Endothelial cell of umbilical vein (primary cell): ENCODE results near the gene CEP44. TPM values are rescaled to one million over a fixed set of nuclear protein-coding genes. Genes with fewer than 3 reads are reported as not detected.
A peak's percentile ranks its signal among the peaks of the same experiment; 100 is the strongest.

Experiments used
- BruUV-seq: library from RNA; stranded (reverse); fragments of 400-500 nt; replicated peaks from 2 replicates; lab custom pipeline; 2021; lab: Mats Ljungman, UMichigan
- CTCF ChIA-PET: fragments of 300-600, 350-600 bp; sonication (Branson Sonifier 250); formaldehyde crosslinking; loops from one replicate; lab custom pipeline; 2021; ENCODE audit warnings: antibody characterized with exemption, inconsistent platforms; lab: Charles Lee
- POLR2A ChIA-PET: fragments of 300-600, 350-600 bp; sonication (Branson Sonifier 250); formaldehyde crosslinking; loops from one replicate; lab custom pipeline; 2021; ENCODE audit warnings: antibody characterized with exemption, inconsistent platforms; lab: Charles Lee
- DNase-seq: peaks from one replicate; pipeline ENCODE4 v3.0.0-alpha.2; 2011; ENCODE audit warnings: low read depth, low spot score
- FAIRE-seq: peaks from 2 replicates; lab custom pipeline; 2011; peaks lifted over from hg19 to GRCh38; lab: Jason Lieb, UNC
- H2AFZ ChIP-seq: 2 replicates; pipeline ENCODE4 v1.6.0; 2012; ENCODE audit warnings: low read depth, low read length, control low read depth, inconsistent platforms
- H3K27ac ChIP-seq: 2 replicates; pipeline ENCODE4 v1.5.1; 2011; ENCODE audit warnings: low read depth, mild to moderate bottlenecking, control low read depth, low read length, moderate library complexity; ENCODE audit not compliant: insufficient read depth
- H3K27me3 ChIP-seq, 2 experiments: 2 replicates each; pipeline versions ENCODE4 v1.6.0 to v1.6.1; 2011; ENCODE audit warnings: low read length in 2 of 2, mixed read lengths in 1 of 2; ENCODE audit not compliant: control insufficient read depth in 2 of 2, insufficient read depth in 2 of 2
- H3K36me3 ChIP-seq, 2 experiments: 2 replicates in 1 of 2; 3 replicates in 1 of 2; pipeline ENCODE4 v1.5.1; 2011; ENCODE audit warnings: low read length in 2 of 2, mild to moderate bottlenecking in 1 of 2, moderate library complexity in 1 of 2; ENCODE audit not compliant: control insufficient read depth in 2 of 2, insufficient read depth in 2 of 2; ENCODE audit errors: extremely low read depth in 1 of 2
- H3K4me1 ChIP-seq: 3 replicates; pipeline ENCODE4 v1.5.1; 2011; ENCODE audit warnings: mild to moderate bottlenecking, low read length; ENCODE audit not compliant: control insufficient read depth, insufficient read depth; ENCODE audit errors: extremely low read depth
- H3K4me2 ChIP-seq: 2 replicates; pipeline ENCODE4 v1.6.1; 2011; ENCODE audit warnings: low read length, control low read depth, mixed read lengths; ENCODE audit not compliant: insufficient read depth
- H3K4me3 ChIP-seq, 3 experiments: fragments of 200-600 bp in 1 of 3; sonication (generic), shearing (Covaris generic) in 1 of 3; replicated peaks in 1 of 3; 2 replicates each; pipeline ENCODE4 v1.5.1; 2011 to 2016; ENCODE audit warnings: control low read depth in 3 of 3, low read length in 3 of 3, mild to moderate bottlenecking in 2 of 3, inconsistent platforms in 1 of 3, low read depth in 1 of 3, moderate library complexity in 1 of 3; ENCODE audit not compliant: insufficient read depth in 1 of 3
- H3K79me2 ChIP-seq: 2 replicates; pipeline ENCODE4 v1.6.0; 2012; ENCODE audit warnings: low read length, inconsistent platforms; ENCODE audit not compliant: control insufficient read depth, insufficient read depth
- H3K9ac ChIP-seq: replicated peaks from 2 replicates; pipeline ENCODE3; 2011; ENCODE audit warnings: low read length, control low read depth; ENCODE audit not compliant: insufficient read depth; ENCODE audit errors: extremely low read depth
- H3K9me1 ChIP-seq: replicated peaks from 3 replicates; pipeline ENCODE4 v1.6.0; 2011; ENCODE audit warnings: mild to moderate bottlenecking, low read length; ENCODE audit not compliant: control insufficient read depth, insufficient read depth; ENCODE audit errors: extremely low read depth
- H3K9me3 ChIP-seq: replicated peaks from 2 replicates; pipeline ENCODE4 v1.5.1; 2012; ENCODE audit warnings: low read length, inconsistent platforms; ENCODE audit not compliant: control insufficient read depth, insufficient read depth
- H4K20me1 ChIP-seq: replicated peaks from 2 replicates; pipeline ENCODE3; 2011; ENCODE audit warnings: mild to moderate bottlenecking, low read length; ENCODE audit not compliant: control insufficient read depth, insufficient read depth; ENCODE audit errors: extremely low read depth
- EZH2 ChIP-seq: IDR thresholded peaks from 2 replicates; pipeline ENCODE4 v1.6.1; 2012; ENCODE audit warnings: borderline replicate concordance, low read depth, mild to moderate bottlenecking, moderate library complexity, low read length, inconsistent platforms; ENCODE audit not compliant: severe bottlenecking
- FOS ChIP-seq: IDR thresholded peaks from 2 replicates; pipeline ENCODE4 v1.6.1; 2011; ENCODE audit warnings: mild to moderate bottlenecking, low read length, moderate library complexity, borderline replicate concordance; ENCODE audit not compliant: insufficient read depth
- GATA2 ChIP-seq: IDR thresholded peaks from 2 replicates; pipeline ENCODE4 v1.7.0; 2011; ENCODE audit warnings: low read depth, mild to moderate bottlenecking, moderate library complexity, mixed read lengths, low read length; ENCODE audit not compliant: insufficient read length, insufficient read depth
- JUN ChIP-seq: IDR thresholded peaks from 2 replicates; pipeline ENCODE4 v1.6.1; 2011; ENCODE audit warnings: borderline replicate concordance, low read depth; ENCODE audit not compliant: insufficient read length, insufficient read depth
- POLR2A ChIP-seq: IDR thresholded peaks from 2 replicates; pipeline ENCODE4 v1.6.1; 2012; ENCODE audit warnings: low read depth, mild to moderate bottlenecking, control low read depth, low read length
- POLR2AphosphoS5 ChIP-seq: IDR thresholded peaks from 2 replicates; pipeline ENCODE4 v1.6.1; 2012; ENCODE audit warnings: low read depth, mild to moderate bottlenecking, control low read depth, low read length, moderate library complexity; ENCODE audit not compliant: insufficient read depth
- dilution Hi-C: fragments of 300-500 bp; cut with MboI; formaldehyde crosslinking; loops from one replicate; pipeline ENCODE4 v1.15.0; 2019; ENCODE audit warnings: low sequenced_read_pairs; ENCODE audit not compliant: extremely low pct_ligation_motif_present
- intact Hi-C: fragments of 100-400 bp; cut with micrococcal nuclease; formaldehyde crosslinking; loops from one replicate; pipeline ENCODE4 v1.10.0; 2022
- polyA plus RNA-seq, 4 experiments: library from polyadenylated mRNA; depleted of rRNA in 3 of 4; stranded (reverse) in 3 of 4; unstranded in 1 of 4; fragments of >200 nt; gene quantifications; 2 replicates each; pipeline versions ENCODE4 v1.2.1 to v1.2.3, GENCODE V29; 2011 to 2012; ENCODE audit warnings: missing spikeins in 1 of 4
- total RNA-seq: library from RNA; stranded (reverse); gene quantifications from 2 replicates; pipeline ENCODE4 v1.2.3, GENCODE V29; 2021
- TF ChIP-seq, protein P1 (sequence below), 2 donors: IDR thresholded peaks; 1 replicate in 1 of 2; 2 replicates in 1 of 2; pipeline ENCODE4 v1.5.1; 2011; ENCODE audit warnings: low read length in 2 of 2, mild to moderate bottlenecking in 2 of 2, moderate library complexity in 2 of 2, control low read depth in 1 of 2, inconsistent platforms in 1 of 2, low read depth in 1 of 2; ENCODE audit not compliant: insufficient read depth in 1 of 2; ENCODE audit errors: extremely low read depth in 1 of 2
- TF ChIP-seq, protein P2 (sequence below): IDR thresholded peaks from 2 replicates; pipeline ENCODE4 v1.6.1; 2011; ENCODE audit not compliant: insufficient read depth, insufficient read length

CEP44 gene
- total and polyA plus RNA-seq, 2 donors (not counting 3 experiments of a cell fraction or from before 2014, with no cell fraction given) = 2.0 to 13.0 TPM

DNA sequence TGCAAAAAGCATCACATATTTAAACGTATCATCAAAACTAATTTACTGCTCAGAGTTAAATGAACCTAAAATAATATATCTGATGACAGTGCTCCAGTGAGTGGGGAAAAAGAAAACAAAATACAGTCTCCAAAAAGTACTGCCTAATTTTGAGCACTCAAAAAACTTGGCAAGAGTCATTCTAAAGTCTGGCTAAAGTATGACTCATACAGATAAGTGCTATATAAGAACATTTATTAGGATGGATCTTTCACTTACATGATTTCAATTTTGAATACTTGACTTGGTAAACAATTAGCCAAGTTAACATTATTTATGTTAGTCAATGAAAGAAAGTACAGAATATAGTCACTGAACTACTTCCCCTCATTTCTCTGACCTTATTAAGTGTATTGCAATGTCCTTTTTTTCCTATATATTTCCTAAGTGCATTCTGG, 27.4 kb upstream of the CEP44 start:
- dilution Hi-C loops = no loop called here
- TF ChIP-seq EZH2 (no peak), POLR2AphosphoS5 (no peak), FOS (peak; percentile 37), POLR2A (no peak), GATA2 (no peak), JUN (peak; percentile 27)
- TF ChIP-seq, protein P1, sequence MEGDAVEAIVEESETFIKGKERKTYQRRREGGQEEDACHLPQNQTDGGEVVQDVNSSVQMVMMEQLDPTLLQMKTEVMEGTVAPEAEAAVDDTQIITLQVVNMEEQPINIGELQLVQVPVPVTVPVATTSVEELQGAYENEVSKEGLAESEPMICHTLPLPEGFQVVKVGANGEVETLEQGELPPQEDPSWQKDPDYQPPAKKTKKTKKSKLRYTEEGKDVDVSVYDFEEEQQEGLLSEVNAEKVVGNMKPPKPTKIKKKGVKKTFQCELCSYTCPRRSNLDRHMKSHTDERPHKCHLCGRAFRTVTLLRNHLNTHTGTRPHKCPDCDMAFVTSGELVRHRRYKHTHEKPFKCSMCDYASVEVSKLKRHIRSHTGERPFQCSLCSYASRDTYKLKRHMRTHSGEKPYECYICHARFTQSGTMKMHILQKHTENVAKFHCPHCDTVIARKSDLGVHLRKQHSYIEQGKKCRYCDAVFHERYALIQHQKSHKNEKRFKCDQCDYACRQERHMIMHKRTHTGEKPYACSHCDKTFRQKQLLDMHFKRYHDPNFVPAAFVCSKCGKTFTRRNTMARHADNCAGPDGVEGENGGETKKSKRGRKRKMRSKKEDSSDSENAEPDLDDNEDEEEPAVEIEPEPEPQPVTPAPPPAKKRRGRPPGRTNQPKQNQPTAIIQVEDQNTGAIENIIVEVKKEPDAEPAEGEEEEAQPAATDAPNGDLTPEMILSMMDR (IDR thresholded peaks at IDR 0.05; ENCODE audit: extremely low read depth in 1 of 2, insufficient read depth in 1 of 2, low read depth in 1 of 2, low read length in 2 of 2) = no peak
- TF ChIP-seq, protein P2, sequence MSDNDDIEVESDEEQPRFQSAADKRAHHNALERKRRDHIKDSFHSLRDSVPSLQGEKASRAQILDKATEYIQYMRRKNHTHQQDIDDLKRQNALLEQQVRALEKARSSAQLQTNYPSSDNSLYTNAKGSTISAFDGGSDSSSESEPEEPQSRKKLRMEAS = no peak
- ChIA-PET POLR2A (no interaction called here), CTCF (no interaction called here)
- no TSS peak for BruUV-seq
- H3K9me1 ChIP-seq = no peaks in the 10 kb centered on the region
- H3K36me3 ChIP-seq = no peaks in the 10 kb centered on the region
- H3K9me3 ChIP-seq = no peaks in the 10 kb centered on the region
- FAIRE-seq (no peak), DNase-seq (peak; percentile 15)
- no peaks in the 10 kb centered on the region for H3K79me2 ChIP-seq
- H3K27ac ChIP-seq = no peak overlapping the region
- intact Hi-C loops = no loop called here
- no peak overlapping the region for H3K4me2 ChIP-seq
- no peaks in the 10 kb centered on the region for H3K4me1 ChIP-seq
- no peaks in the 10 kb centered on the region for H3K27me3 ChIP-seq
- no peak overlapping the region for H3K9ac ChIP-seq
- no peaks in the 10 kb centered on the region for H4K20me1 ChIP-seq
- no peak overlapping the region for H3K4me3 ChIP-seq
- H2AFZ ChIP-seq = no peak overlapping the region
